Caco-2 (cell line): ENCODE data around the gene DDX6. TPM values are rescaled to one million over a fixed set of nuclear protein-coding genes. Genes with fewer than 3 reads are reported as not detected.
"Not testable (repeated sequence)": the region's sequence is repeated elsewhere in the genome, so short reads cannot be mapped to it uniquely, and the experiment has no call there.

ENCODE experiments used
- BruUV-seq: library from RNA; stranded (reverse); fragments of 400-500 nt; replicated peaks from 2 replicates; lab custom pipeline; 2021; lab: Mats Ljungman, UMichigan
- CTCF ChIA-PET: fragments of 300-600 bp; sonication (Branson Sonifier 250); formaldehyde crosslinking; loops from one replicate; lab custom pipeline; 2022; ENCODE audit warnings: antibody characterized with exemption; lab: Charles Lee
- POLR2A ChIA-PET: fragments of 300-600 bp; sonication (Branson Sonifier 250); formaldehyde crosslinking; loops from one replicate; lab custom pipeline; 2022; ENCODE audit warnings: antibody characterized with exemption; lab: Charles Lee
- DNase-seq, 2 experiments: peaks; one replicate each; pipeline versions ENCODE4 v3.0.0 to v3.0.0-alpha.2; 2020 to 2022
- H3K27me3 ChIP-seq: replicated peaks from 2 replicates; pipeline ENCODE4 v1.6.0; 2011; ENCODE audit warnings: low read length; ENCODE audit not compliant: control insufficient read depth, insufficient read depth
- H3K36me3 ChIP-seq: 2 replicates; pipeline ENCODE4 v1.5.1; 2011; ENCODE audit warnings: low read length; ENCODE audit not compliant: control insufficient read depth, insufficient read depth
- H3K4me1 ChIP-seq: fragments of 250-450 bp; sonication (Bioruptor Pico); 2 replicates; pipeline ENCODE4 v1.5.1; 2020; ENCODE audit warnings: mild to moderate bottlenecking
- H3K4me3 ChIP-seq: 2 replicates; pipeline ENCODE4 v1.5.1; 2011; ENCODE audit warnings: low read depth, mild to moderate bottlenecking, control low read depth, low read length
- H3K9me3 ChIP-seq: fragments of 250-450 bp; sonication (Bioruptor Pico); 2 replicates; pipeline ENCODE4 v1.5.1; 2020; ENCODE audit warnings: mild to moderate bottlenecking, moderate library complexity
- H3K27ac Mint-ChIP-seq: one replicate; pipeline ENCODE4 v1.8.0; 2022; ENCODE audit warnings: mixed read lengths; ENCODE audit not compliant: unreplicated experiment
- H3K27me3 Mint-ChIP-seq: one replicate; pipeline ENCODE4 v1.8.0; 2022; ENCODE audit warnings: mixed read lengths; ENCODE audit not compliant: insufficient read depth, unreplicated experiment
- H3K36me3 Mint-ChIP-seq: one replicate; pipeline ENCODE4 v1.8.0; 2022; ENCODE audit warnings: mild to moderate bottlenecking, mixed read lengths; ENCODE audit not compliant: insufficient read depth, unreplicated experiment
- H3K4me1 Mint-ChIP-seq: one replicate; pipeline ENCODE4 v1.8.0; 2022; ENCODE audit warnings: low read depth, mixed read lengths; ENCODE audit not compliant: unreplicated experiment
- H3K4me3 Mint-ChIP-seq: one replicate; pipeline ENCODE4 v1.8.0; 2022; ENCODE audit warnings: mild to moderate bottlenecking, moderate library complexity, mixed read lengths; ENCODE audit not compliant: unreplicated experiment
- H3K9me3 Mint-ChIP-seq: one replicate; pipeline ENCODE4 v1.8.0; 2022; ENCODE audit warnings: mixed read lengths; ENCODE audit not compliant: unreplicated experiment
- intact Hi-C: fragments of 100-400 bp; cut with micrococcal nuclease; formaldehyde crosslinking; loops from one replicate; pipeline ENCODE4 v1.10.0; 2022; ENCODE audit not compliant: unreplicated experiment
- total RNA-seq: library from RNA; stranded (reverse); gene quantifications from 2 replicates; pipeline ENCODE4 v1.2.3, GENCODE V29; 2022
- TF ChIP-seq, protein P1 (sequence below), 2 experiments: fragments of 200-600 bp in 1 of 2; IDR thresholded peaks; 1 replicate in 1 of 2; 2 replicates in 1 of 2; pipeline versions ENCODE4 v1.5.1 to v1.8.0; 2011 to 2022; ENCODE audit warnings: antibody characterized with exemption in 1 of 2, control low read depth in 1 of 2, inconsistent platforms in 1 of 2, low read depth in 1 of 2, low read length in 1 of 2, mild to moderate bottlenecking in 1 of 2, moderate library complexity in 1 of 2; ENCODE audit not compliant: insufficient read depth in 1 of 2, severe bottlenecking in 1 of 2, unreplicated experiment in 1 of 2

DDX6 gene
- total RNA-seq, 1 experiment from 2014 or later: 131 TPM

DNA sequence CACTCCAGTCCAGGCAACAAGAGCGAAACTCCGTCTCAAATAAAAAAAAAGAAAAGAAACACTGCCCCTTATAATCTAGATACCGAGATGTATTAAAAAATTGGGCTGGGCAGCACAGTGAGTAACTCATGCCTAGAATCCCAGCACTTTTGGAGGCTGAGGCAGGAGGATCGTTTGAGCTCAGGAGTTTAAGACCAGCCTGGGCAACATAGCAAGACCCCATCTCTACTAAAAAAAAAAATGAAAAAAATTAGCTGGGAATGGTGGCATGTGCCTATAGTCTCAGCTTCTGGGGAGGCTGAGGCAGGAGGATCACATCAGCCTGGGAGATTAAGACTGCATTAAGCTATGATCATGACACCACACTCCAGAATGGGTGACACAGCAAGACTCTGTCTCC lies 24.9 kb downstream of the DDX6 start:
- Mint-ChIP-seq H3K4me3 (no peak overlapping the region), H3K27ac (no peak overlapping the region), H3K9me3 (no peaks in the 10 kb centered on the region), H3K36me3 (peaks cover 99% of the 10 kb centered on the region), H3K4me1 (no peaks in the 10 kb centered on the region), H3K27me3 (no peaks in the 10 kb centered on the region)
- H3K4me3 ChIP-seq: no peak overlapping the region
- 0 out of 2 replicates have a peak, but pooled peaks cover 9% of the 10 kb centered on the region for H3K4me1 ChIP-seq
- intact Hi-C loops: no loop called here
- TF ChIP-seq, protein P1, sequence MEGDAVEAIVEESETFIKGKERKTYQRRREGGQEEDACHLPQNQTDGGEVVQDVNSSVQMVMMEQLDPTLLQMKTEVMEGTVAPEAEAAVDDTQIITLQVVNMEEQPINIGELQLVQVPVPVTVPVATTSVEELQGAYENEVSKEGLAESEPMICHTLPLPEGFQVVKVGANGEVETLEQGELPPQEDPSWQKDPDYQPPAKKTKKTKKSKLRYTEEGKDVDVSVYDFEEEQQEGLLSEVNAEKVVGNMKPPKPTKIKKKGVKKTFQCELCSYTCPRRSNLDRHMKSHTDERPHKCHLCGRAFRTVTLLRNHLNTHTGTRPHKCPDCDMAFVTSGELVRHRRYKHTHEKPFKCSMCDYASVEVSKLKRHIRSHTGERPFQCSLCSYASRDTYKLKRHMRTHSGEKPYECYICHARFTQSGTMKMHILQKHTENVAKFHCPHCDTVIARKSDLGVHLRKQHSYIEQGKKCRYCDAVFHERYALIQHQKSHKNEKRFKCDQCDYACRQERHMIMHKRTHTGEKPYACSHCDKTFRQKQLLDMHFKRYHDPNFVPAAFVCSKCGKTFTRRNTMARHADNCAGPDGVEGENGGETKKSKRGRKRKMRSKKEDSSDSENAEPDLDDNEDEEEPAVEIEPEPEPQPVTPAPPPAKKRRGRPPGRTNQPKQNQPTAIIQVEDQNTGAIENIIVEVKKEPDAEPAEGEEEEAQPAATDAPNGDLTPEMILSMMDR (IDR thresholded peaks at IDR 0.05; ENCODE audit: insufficient read depth in 1 of 2, low read depth in 1 of 2, low read length in 1 of 2, severe bottlenecking in 1 of 2, unreplicated experiment in 1 of 2): no peak
- ChIA-PET CTCF (no interaction called here), POLR2A (interaction anchor here (0.5 to 1.2 kb wide), 2 partner anchors 25 to 146 kb away, joined by 3 to 4 read pairs; partner anchors contain the start of gene DDX6)
- H3K27me3 ChIP-seq: no peaks in the 10 kb centered on the region
- no TSS peak for BruUV-seq
- peaks cover 8% of the 10 kb centered on the region for H3K36me3 ChIP-seq
- DNase-seq: no peak
- H3K9me3 ChIP-seq: no peaks in the 10 kb centered on the region

DNA sequence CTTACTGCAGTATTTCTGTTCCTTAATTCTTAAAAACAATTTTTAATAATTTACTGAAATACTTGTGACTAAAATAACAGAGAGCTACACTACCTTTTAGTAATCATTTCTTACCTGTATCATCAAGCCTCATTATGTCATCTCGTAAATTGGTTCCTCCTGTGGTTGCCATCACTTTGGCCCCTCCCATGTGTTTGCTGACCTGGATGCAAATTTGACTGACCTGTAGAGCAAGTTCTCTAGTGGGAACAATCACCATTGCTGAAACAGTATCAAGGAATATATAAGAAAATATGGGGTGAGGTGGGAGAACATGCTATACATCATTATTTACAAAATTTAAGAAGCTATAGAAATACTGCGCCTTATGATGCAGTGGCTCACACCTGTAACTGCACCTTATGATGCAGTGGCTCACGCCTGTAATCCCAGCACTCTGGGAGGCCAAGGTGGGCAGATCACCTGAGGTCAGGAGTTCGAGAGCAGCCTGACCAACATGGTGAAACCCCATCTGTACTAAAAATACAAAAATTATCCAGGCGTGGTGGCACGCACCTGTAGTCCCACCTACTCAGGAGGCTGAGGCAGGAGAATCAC lies 25.8 kb downstream of the DDX6 start:
- CTCF ChIA-PET, BruUV-seq: not testable (repeated sequence)

DNA sequence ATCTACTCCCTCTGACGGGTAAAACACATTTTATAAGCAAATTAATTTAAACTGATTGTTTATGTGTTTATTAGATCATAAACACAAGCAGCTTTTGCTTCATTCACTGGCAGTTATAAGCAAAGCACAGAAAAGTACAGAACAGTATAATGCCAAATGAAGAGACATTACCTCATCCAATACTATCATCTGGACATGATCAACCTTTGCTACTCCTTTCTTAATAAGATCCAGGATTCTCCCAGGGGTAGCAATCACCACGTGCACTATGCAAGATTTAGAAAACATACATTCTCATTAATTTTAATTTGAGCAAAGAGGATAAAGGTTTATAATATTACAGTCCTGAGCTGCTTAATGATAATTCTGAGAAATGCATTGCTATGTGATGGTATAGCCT lies 27.9 kb downstream of the DDX6 start:
- POLR2A ChIA-PET: interaction anchor here (0.5 kb wide), 1 partner anchor 202 kb away, joined by 3 read pairs; no protein-coding TSS in a partner anchor
- H3K4me1 Mint-ChIP-seq: no peaks in the 10 kb centered on the region
- TF ChIP-seq, protein P1 (IDR thresholded peaks at IDR 0.05; ENCODE audit: insufficient read depth in 1 of 2, low read depth in 1 of 2, low read length in 1 of 2, severe bottlenecking in 1 of 2, unreplicated experiment in 1 of 2): no peak
- no peak for DNase-seq
- H3K36me3 Mint-ChIP-seq: peaks cover 99% of the 10 kb centered on the region
- CTCF ChIA-PET: interaction anchor here (1.8 kb wide), 1 partner anchor 73 kb away, joined by 5 read pairs; no protein-coding TSS in a partner anchor
- BruUV-seq: no TSS peak
- Histone ChIP-seq H3K4me3 (no peak overlapping the region), H3K4me1 (0 out of 2 replicates have a peak, but pooled peaks cover 2% of the 10 kb centered on the region), H3K27me3 (no peaks in the 10 kb centered on the region), H3K9me3 (no peaks in the 10 kb centered on the region), H3K36me3 (peaks cover 14% of the 10 kb centered on the region)
- H3K27ac Mint-ChIP-seq: no peak overlapping the region
- H3K4me3 Mint-ChIP-seq: no peak overlapping the region
- intact Hi-C loops: no loop called here
- no peaks in the 10 kb centered on the region for H3K9me3 Mint-ChIP-seq
- H3K27me3 Mint-ChIP-seq: no peaks in the 10 kb centered on the region

More for the DNA sequence above, 25.8 kb downstream of the DDX6 start:
- H3K27me3 ChIP-seq, H3K4me1 ChIP-seq, H3K27me3 Mint-ChIP-seq, H3K27ac Mint-ChIP-seq, intact Hi-C loops, H3K4me1 Mint-ChIP-seq, H3K9me3 Mint-ChIP-seq, POLR2A ChIA-PET, H3K9me3 ChIP-seq, H3K36me3 ChIP-seq, H3K4me3 ChIP-seq: not testable (repeated sequence)
- Mint-ChIP-seq H3K36me3 (peaks cover 99% of the 10 kb centered on the region), H3K4me3 (peak overlapping the region; percentile 20)
- DNase-seq: peak in 1 of 2 experiments; percentile 36

DNA sequence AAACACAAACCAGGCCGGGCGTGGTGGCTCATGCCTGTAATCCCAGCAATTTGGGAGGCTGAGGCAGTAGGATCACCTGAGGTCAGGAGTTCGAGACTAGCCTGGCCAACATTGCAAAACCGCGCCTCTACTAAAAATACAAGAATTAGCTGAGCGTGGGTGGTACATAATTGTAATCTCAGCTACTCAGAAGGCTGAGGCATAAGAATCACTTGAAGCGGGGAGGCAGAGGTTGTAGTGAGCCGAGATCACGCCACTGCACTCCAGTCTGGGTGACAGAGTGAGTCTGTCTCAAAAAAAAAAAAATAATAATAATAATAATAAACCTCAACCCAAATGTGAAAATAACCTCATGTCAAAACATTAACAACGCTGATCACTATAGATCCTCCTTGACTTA lies 29.0 kb downstream of the DDX6 start:
- H3K27me3 ChIP-seq, DNase-seq, POLR2A ChIA-PET, BruUV-seq, H3K4me3 ChIP-seq, H3K9me3 Mint-ChIP-seq, intact Hi-C loops, H3K4me1 ChIP-seq, H3K4me1 Mint-ChIP-seq, H3K4me3 Mint-ChIP-seq, H3K9me3 ChIP-seq, H3K27ac Mint-ChIP-seq, H3K27me3 Mint-ChIP-seq: not testable (repeated sequence)
- CTCF ChIA-PET: interaction anchor here (1.8 kb wide), 1 partner anchor 72 kb away, joined by 5 read pairs; no protein-coding TSS in a partner anchor
- peaks cover 99% of the 10 kb centered on the region for H3K36me3 Mint-ChIP-seq
- H3K36me3 ChIP-seq: peaks cover 14% of the 10 kb centered on the region
